H9 (cell line): Measurements from ENCODE around the gene LOC128125822.

Experiments used
- DNase-seq: peaks from one replicate; pipeline ENCODE4 v3.0.0-alpha.2; 2017
- H2AFZ ChIP-seq: one replicate; pipeline ENCODE4 v1.6.1; 2013; ENCODE audit warnings: mild to moderate bottlenecking, low read length, control low read depth, moderate library complexity
- H2AK5ac ChIP-seq: 2 replicates; pipeline ENCODE4 v1.6.1; 2013; ENCODE audit warnings: low read length, control low read depth, mixed read lengths; ENCODE audit not compliant: insufficient read length
- H2BK120ac ChIP-seq: one replicate; pipeline ENCODE4 v1.6.1; 2013; ENCODE audit warnings: low read depth, mild to moderate bottlenecking, low read length, control low read depth, inconsistent platforms; ENCODE audit not compliant: poor library complexity, severe bottlenecking
- H2BK12ac ChIP-seq: 2 replicates; pipeline ENCODE4 v1.6.1; 2013; ENCODE audit warnings: low read length, control low read depth, mixed read lengths, low read depth; ENCODE audit not compliant: insufficient read length
- H2BK15ac ChIP-seq: 2 replicates; pipeline ENCODE4 v1.6.1; 2013; ENCODE audit warnings: low read depth, low read length, control low read depth
- H2BK20ac ChIP-seq: one replicate; pipeline ENCODE4 v1.6.1; 2013; ENCODE audit warnings: low read depth, mild to moderate bottlenecking, low read length, control low read depth, inconsistent platforms; ENCODE audit not compliant: poor library complexity, severe bottlenecking
- H2BK5ac ChIP-seq: 2 replicates; pipeline ENCODE4 v1.6.1; 2013; ENCODE audit warnings: low read length, control low read depth, mixed read lengths; ENCODE audit not compliant: insufficient read length
- H3K14ac ChIP-seq: 2 replicates; pipeline ENCODE4 v1.6.1; 2013; ENCODE audit warnings: low read length, control low read depth; ENCODE audit not compliant: insufficient read depth
- H3K18ac ChIP-seq: 2 replicates; pipeline ENCODE4 v1.6.1; 2013; ENCODE audit warnings: low read depth, mild to moderate bottlenecking, mixed read lengths, low read length, control low read depth; ENCODE audit not compliant: insufficient read length
- H3K23ac ChIP-seq: 2 replicates; pipeline ENCODE4 v1.6.1; 2013; ENCODE audit warnings: low read length, control low read depth, mixed read lengths, low read depth; ENCODE audit not compliant: insufficient read length
- H3K23me2 ChIP-seq: 2 replicates; pipeline ENCODE4 v1.6.1; 2013; ENCODE audit warnings: low read depth, mild to moderate bottlenecking, mixed read lengths, low read length, control low read depth; ENCODE audit not compliant: insufficient read length, poor library complexity, severe bottlenecking
- H3K27ac ChIP-seq: 2 replicates; pipeline ENCODE4 v1.5.1; 2013; ENCODE audit warnings: low read length, control low read depth, mixed read lengths, low read depth; ENCODE audit not compliant: insufficient read length
- H3K27me3 ChIP-seq: 2 replicates; pipeline ENCODE4 v1.6.1; 2013; ENCODE audit warnings: low read length, control low read depth, inconsistent platforms; ENCODE audit not compliant: insufficient read depth
- H3K4ac ChIP-seq: 2 replicates; pipeline ENCODE4 v1.6.1; 2013; ENCODE audit warnings: low read depth, mild to moderate bottlenecking, control low read depth, inconsistent platforms, low read length, moderate library complexity
- H3K4me1 ChIP-seq: 2 replicates; pipeline ENCODE4 v1.6.1; 2013; ENCODE audit warnings: low read length, control low read depth, inconsistent platforms; ENCODE audit not compliant: insufficient read depth
- H3K4me2 ChIP-seq: 2 replicates; pipeline ENCODE4 v1.6.1; 2013; ENCODE audit warnings: low read length, control low read depth, mixed read lengths; ENCODE audit not compliant: insufficient read length, insufficient read depth
- H3K56ac ChIP-seq: 2 replicates; pipeline ENCODE4 v1.6.1; 2013; ENCODE audit warnings: low read depth, mild to moderate bottlenecking, mixed read lengths, low read length, control low read depth; ENCODE audit not compliant: insufficient read length
- H3K79me1 ChIP-seq: 2 replicates; pipeline ENCODE4 v1.6.1; 2013; ENCODE audit warnings: low read depth, mild to moderate bottlenecking, moderate library complexity, low read length, control low read depth, inconsistent platforms; ENCODE audit not compliant: insufficient read depth, poor library complexity, severe bottlenecking
- H3K79me2 ChIP-seq: 2 replicates; pipeline ENCODE4 v1.6.1; 2013; ENCODE audit warnings: low read length, control low read depth, inconsistent platforms; ENCODE audit not compliant: insufficient read depth
- H3K9ac ChIP-seq: 2 replicates; pipeline ENCODE4 v1.6.1; 2013; ENCODE audit warnings: low read length, control low read depth, mixed read lengths; ENCODE audit not compliant: insufficient read length; ENCODE audit errors: extremely low read depth
- H3K9me3 ChIP-seq: one replicate; pipeline ENCODE4 v1.6.1; 2013; ENCODE audit warnings: low read depth, low read length, inconsistent platforms; ENCODE audit not compliant: control insufficient read depth
- H3T11ph ChIP-seq: one replicate; pipeline ENCODE4 v1.6.1; 2013; ENCODE audit warnings: mild to moderate bottlenecking, low read length, control low read depth, inconsistent platforms
- H4K20me1 ChIP-seq: one replicate; pipeline ENCODE4 v1.6.1; 2013; ENCODE audit not compliant: control insufficient read depth, insufficient read length, insufficient read depth
- H4K5ac ChIP-seq: 2 replicates; pipeline ENCODE4 v1.6.1; 2013; ENCODE audit warnings: low read depth, mild to moderate bottlenecking, mixed read lengths, low read length, control low read depth; ENCODE audit not compliant: insufficient read length
- H4K8ac ChIP-seq: replicated peaks from 2 replicates; pipeline ENCODE4 v1.6.1; 2013; ENCODE audit warnings: low read length, control low read depth, mixed read lengths, low read depth; ENCODE audit not compliant: insufficient read length
- H4K91ac ChIP-seq: 2 replicates; pipeline ENCODE4 v1.6.1; 2013; ENCODE audit warnings: low read depth, mild to moderate bottlenecking, moderate library complexity, mixed read lengths, low read length, control low read depth; ENCODE audit not compliant: insufficient read length
- H3K27ac Mint-ChIP-seq, 3 experiments: 2 replicates in 2 of 3; 3 replicates in 1 of 3; pipeline ENCODE4 v1.8.0; 2020 to 2021; ENCODE audit warnings: mixed read lengths in 3 of 3, mild to moderate bottlenecking in 1 of 3, moderate library complexity in 1 of 3
- H3K27me3 Mint-ChIP-seq: 2 replicates; pipeline ENCODE4 v1.8.0; 2021; ENCODE audit warnings: low read depth, mild to moderate bottlenecking, moderate library complexity, mixed read lengths
- H3K36me3 Mint-ChIP-seq, 3 experiments: 2 replicates in 2 of 3; 3 replicates in 1 of 3; pipeline ENCODE4 v1.8.0; 2020 to 2021; ENCODE audit warnings: low read depth in 3 of 3, mixed read lengths in 3 of 3; ENCODE audit not compliant: insufficient read depth in 1 of 3
- H3K4me1 Mint-ChIP-seq, 2 experiments: 2 replicates each; pipeline ENCODE4 v1.8.0; 2020; ENCODE audit warnings: mixed read lengths in 2 of 2
- H3K4me3 Mint-ChIP-seq, 2 experiments: 2 replicates in 1 of 2; 3 replicates in 1 of 2; pipeline ENCODE4 v1.8.0; 2020 to 2021; ENCODE audit warnings: mild to moderate bottlenecking in 2 of 2, mixed read lengths in 2 of 2, moderate library complexity in 1 of 2
- H3K9me3 Mint-ChIP-seq, 2 experiments: 2 replicates in 1 of 2; 3 replicates in 1 of 2; pipeline ENCODE4 v1.8.0; 2020; ENCODE audit warnings: mild to moderate bottlenecking in 2 of 2, mixed read lengths in 2 of 2, moderate library complexity in 1 of 2
- WGBS: extraction: QIAGEN DNeasy Blood & Tissue Kit; methylation state at CpG from one replicate; pipeline ENCODE4 v1.1.7; 2013; ENCODE audit warnings: missing lambda C conversion rate, low lambda C conversion rate, mixed read lengths; ENCODE audit not compliant: insufficient read length; ENCODE audit errors: extremely low coverage; 5-methylcytosine and 5-hydroxymethylcytosine counted together
- TF ChIP-seq, protein P1 (sequence below): fragments of 200-600 bp; sonication (generic); conservative IDR thresholded peaks from 3 replicates; pipeline ENCODE4 v1.8.0; 2021; ENCODE audit warnings: antibody characterized with exemption, mild to moderate bottlenecking

LOC128125822 gene

DNA sequence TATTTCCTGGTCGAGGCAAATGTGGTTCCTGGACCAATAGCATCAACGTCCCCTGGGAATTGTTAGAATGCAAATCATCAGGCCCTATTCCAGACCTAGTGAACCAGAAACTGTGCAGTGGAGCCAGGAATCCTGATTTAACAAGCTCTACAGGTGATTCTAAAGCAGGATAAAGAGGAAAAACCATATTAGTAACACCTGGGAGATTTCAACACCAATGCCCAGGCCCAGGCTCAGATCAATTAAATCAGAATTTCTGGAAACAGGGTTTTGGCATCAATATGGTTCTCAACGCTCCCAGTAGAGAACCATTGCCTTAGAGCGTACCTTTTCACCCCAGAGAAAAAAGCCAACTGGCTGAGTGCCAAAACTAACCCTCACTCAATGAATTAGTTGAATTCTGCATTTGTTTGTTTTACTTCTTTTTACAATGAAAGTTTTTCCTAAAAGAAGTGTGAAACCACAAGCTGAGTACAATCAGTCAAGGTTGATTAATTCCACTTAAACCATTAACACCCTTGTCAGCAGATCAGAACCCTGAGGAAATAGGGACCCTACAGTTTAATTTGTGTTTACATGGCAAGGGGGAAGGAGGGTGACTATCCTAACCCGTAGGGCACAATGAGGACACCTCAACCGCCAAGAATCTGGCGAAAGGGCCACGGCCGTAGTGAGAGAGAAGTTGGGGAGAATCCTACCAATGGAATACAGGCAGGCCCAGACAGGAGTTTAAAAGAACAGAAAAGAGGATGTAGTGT, 34.9 kb upstream of the LOC128125822 start:
- no peak overlapping the region for H3K4me2 ChIP-seq
- no peak overlapping the region for H3K27ac Mint-ChIP-seq
- no peak for DNase-seq

More for the DNA sequence above, 34.9 kb upstream of the LOC128125822 start:
- Histone ChIP-seq H3K27me3 (no peaks in the 10 kb centered on the region), H2BK120ac (no peak overlapping the region), H3K18ac (no peak overlapping the region), H3K23ac (no peak overlapping the region), H4K5ac (no peak overlapping the region), H3K56ac (no peak overlapping the region), H3K27ac (no peak overlapping the region), H3K4me1 (no peaks in the 10 kb centered on the region), H2BK5ac (no peak overlapping the region), H4K20me1 (no peaks in the 10 kb centered on the region), H4K8ac (no peak overlapping the region), H3K14ac (no peak overlapping the region), H3K9ac (no peak overlapping the region), H3K23me2 (no peaks in the 10 kb centered on the region), H2AK5ac (no peak overlapping the region), H3T11ph (no peak overlapping the region), H2BK15ac (no peak overlapping the region), H2AFZ (no peak overlapping the region), H4K91ac (no peak overlapping the region), H2BK20ac (no peak overlapping the region), H3K79me2 (no peaks in the 10 kb centered on the region), H3K79me1 (no peaks in the 10 kb centered on the region), H3K4ac (no peak overlapping the region), H3K9me3 (no peaks in the 10 kb centered on the region), H2BK12ac (no peak overlapping the region)
- no peak overlapping the region for H3K4me3 Mint-ChIP-seq
- TF ChIP-seq, protein P1, sequence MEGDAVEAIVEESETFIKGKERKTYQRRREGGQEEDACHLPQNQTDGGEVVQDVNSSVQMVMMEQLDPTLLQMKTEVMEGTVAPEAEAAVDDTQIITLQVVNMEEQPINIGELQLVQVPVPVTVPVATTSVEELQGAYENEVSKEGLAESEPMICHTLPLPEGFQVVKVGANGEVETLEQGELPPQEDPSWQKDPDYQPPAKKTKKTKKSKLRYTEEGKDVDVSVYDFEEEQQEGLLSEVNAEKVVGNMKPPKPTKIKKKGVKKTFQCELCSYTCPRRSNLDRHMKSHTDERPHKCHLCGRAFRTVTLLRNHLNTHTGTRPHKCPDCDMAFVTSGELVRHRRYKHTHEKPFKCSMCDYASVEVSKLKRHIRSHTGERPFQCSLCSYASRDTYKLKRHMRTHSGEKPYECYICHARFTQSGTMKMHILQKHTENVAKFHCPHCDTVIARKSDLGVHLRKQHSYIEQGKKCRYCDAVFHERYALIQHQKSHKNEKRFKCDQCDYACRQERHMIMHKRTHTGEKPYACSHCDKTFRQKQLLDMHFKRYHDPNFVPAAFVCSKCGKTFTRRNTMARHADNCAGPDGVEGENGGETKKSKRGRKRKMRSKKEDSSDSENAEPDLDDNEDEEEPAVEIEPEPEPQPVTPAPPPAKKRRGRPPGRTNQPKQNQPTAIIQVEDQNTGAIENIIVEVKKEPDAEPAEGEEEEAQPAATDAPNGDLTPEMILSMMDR, result no peak
- no peaks in the 10 kb centered on the region for H3K9me3 Mint-ChIP-seq
- no peaks in the 10 kb centered on the region for H3K36me3 Mint-ChIP-seq
- H3K27me3 Mint-ChIP-seq, result peaks cover 40% of the 10 kb centered on the region
- H3K4me1 Mint-ChIP-seq, result no peaks in the 10 kb centered on the region
- no CpG with 5 or more reads among the region's 9 CpGs for WGBS
